GM18951 (cell line): ENCODE results near the gene CYSTM1.

Experiments
- POLR2A ChIP-seq: IDR thresholded peaks from 4 replicates; pipeline ENCODE4 v1.6.1; 2011; ENCODE audit warnings: mild to moderate bottlenecking; ENCODE audit not compliant: insufficient read length, insufficient read depth; ENCODE audit errors: extremely low read depth
- in situ Hi-C: fragments of 300-500 bp; cut with MboI; formaldehyde crosslinking; loops from one replicate; pipeline ENCODE4 v1.12.0; 2022; ENCODE audit warnings: low sequenced_read_pairs, mixed read lengths, inconsistent platforms; ENCODE audit not compliant: unreplicated experiment

Gene CYSTM1

GRCh38 chr5:140157032-140157781, 17.8 kb upstream of the CYSTM1 start:
- in situ Hi-C loops = loop anchor here (25.0 kb wide), 1 partner anchor 370 kb away; the partner anchor contains the start of gene PSD2

GRCh38 chr5:140159014-140159927, 15.7 kb upstream of the CYSTM1 start:
- TF ChIP-seq POLR2A = no peak
- in situ Hi-C loops = loop anchor here (25.0 kb wide), 1 partner anchor 372 kb away; the partner anchor contains the start of gene PSD2

More at GRCh38 chr5:140157032-140157781, 17.8 kb upstream of the CYSTM1 start:
- TF ChIP-seq POLR2A = no peak

GRCh38 chr5:140162275-140162674, 12.7 kb upstream of the CYSTM1 start:
- in situ Hi-C loops = loop anchor here (25.0 kb wide), 1 partner anchor 375 kb away; the partner anchor contains the start of gene PSD2

GRCh38 chr5:140162781-140163180, 12.2 kb upstream of the CYSTM1 start:
- in situ Hi-C loops = loop anchor here (25.0 kb wide), 1 partner anchor 375 kb away; the partner anchor contains the start of gene PSD2
- no peak for TF ChIP-seq POLR2A

More at GRCh38 chr5:140162275-140162674, 12.7 kb upstream of the CYSTM1 start:
- no peak for TF ChIP-seq POLR2A

- TF ChIP-seq POLR2A = no peak
- in situ Hi-C loops = loop anchor here (25.0 kb wide), 1 partner anchor 378 kb away; the partner anchor contains the start of gene PSD2
Measured at GRCh38 chr5:140165101-140165922, 9.7 kb upstream of the CYSTM1 start.

GRCh38 chr5:140165923-140166270, 9.1 kb upstream of the CYSTM1 start:
- TF ChIP-seq POLR2A = no peak
- in situ Hi-C loops = loop anchor here (25.0 kb wide), 1 partner anchor 379 kb away; the partner anchor contains the start of gene PSD2

- TF ChIP-seq POLR2A = no peak
- in situ Hi-C loops = loop anchor here (25.0 kb wide), 1 partner anchor 380 kb away; the partner anchor contains the start of gene PSD2
Measured at GRCh38 chr5:140166911-140167310, 8.1 kb upstream of the CYSTM1 start.

- no peak for TF ChIP-seq POLR2A
- in situ Hi-C loops = loop anchor here (25.0 kb wide), 1 partner anchor 381 kb away; the partner anchor contains the start of gene PSD2
Measured at GRCh38 chr5:140168371-140168770, 6.6 kb upstream of the CYSTM1 start.

- in situ Hi-C loops = loop anchor here (25.0 kb wide), 1 partner anchor 382 kb away; the partner anchor contains the start of gene PSD2
- no peak for TF ChIP-seq POLR2A
Measured at GRCh38 chr5:140169410-140169809, 5.6 kb upstream of the CYSTM1 start.

GRCh38 chr5:140172483-140172882, 2.5 kb upstream of the CYSTM1 start:
- in situ Hi-C loops = loop anchor here (25.0 kb wide), 1 partner anchor 385 kb away; the partner anchor contains the start of gene PSD2

GRCh38 chr5:140174014-140174413, 974 bp upstream of the CYSTM1 start:
- in situ Hi-C loops = loop anchor here (25.0 kb wide), 1 partner anchor 387 kb away; the partner anchor contains the start of gene PSD2

More at GRCh38 chr5:140172483-140172882, 2.5 kb upstream of the CYSTM1 start:
- no peak for TF ChIP-seq POLR2A

More at GRCh38 chr5:140174014-140174413, 974 bp upstream of the CYSTM1 start:
- TF ChIP-seq POLR2A = no peak
